T-cell (primary cell): ENCODE results near the gene UBE3D. TPM values are rescaled to one million over a fixed set of nuclear protein-coding genes. Genes with fewer than 3 reads are reported as not detected.

Experiments used
- ATAC-seq, 4 experiments: fragments of 200-7000 bp in 3 of 4; fragments of 150-1000 bp in 1 of 4; cut with Tn5 transposase; replicated peaks in 1 of 4; 1 replicate in 3 of 4; 2 replicates in 1 of 4; pipeline ENCODE4 v1.10.0; 2021; ENCODE audit warnings: moderate library complexity in 3 of 4, mild to moderate bottlenecking in 2 of 4, moderate number of reproducible peaks in 1 of 4
- CTCF ChIA-PET, 2 donors: fragments of 300-600 bp; sonication (Branson Sonifier 250); formaldehyde crosslinking; loops; one replicate each; lab custom pipeline; 2022; ENCODE audit warnings: antibody characterized with exemption in 2 of 2; lab: Charles Lee
- POLR2A ChIA-PET, 2 donors: fragments of 300-600 bp; sonication (Branson Sonifier 250); formaldehyde crosslinking; loops; one replicate each; lab custom pipeline; 2022; ENCODE audit warnings: antibody characterized with exemption in 2 of 2; lab: Charles Lee
- DNase-seq, 35 experiments: peaks; one replicate each; pipeline versions ENCODE4 v3.0.0 to v3.0.0-alpha.2; 2013 to 2023
- H3K27ac ChIP-seq: one replicate; pipeline ENCODE4 v1.5.1; 2013; ENCODE audit warnings: low read length
- H3K27me3 ChIP-seq, 2 experiments: replicated peaks in 1 of 2; 1 replicate in 1 of 2; 2 replicates in 1 of 2; pipeline versions ENCODE4 v1.6.1 to v1.7.0; 2013; ENCODE audit warnings: low read length in 1 of 2, mixed read lengths in 1 of 2; ENCODE audit not compliant: control insufficient read depth in 2 of 2, insufficient read depth in 2 of 2; ENCODE audit errors: extremely low read depth in 1 of 2
- H3K36me3 ChIP-seq, 2 donors: 1 replicate in 1 of 2; 2 replicates in 1 of 2; pipeline versions ENCODE4 v1.6.1 to v1.7.0; 2013; ENCODE audit warnings: low read length in 1 of 2; ENCODE audit not compliant: control insufficient read depth in 2 of 2, insufficient read depth in 1 of 2; ENCODE audit errors: extremely low read depth in 1 of 2
- H3K4me1 ChIP-seq, 2 experiments: 1 replicate in 1 of 2; 2 replicates in 1 of 2; pipeline versions ENCODE4 v1.6.1 to v1.7.0; 2013; ENCODE audit warnings: low read length in 2 of 2, mixed read lengths in 1 of 2; ENCODE audit not compliant: insufficient read depth in 2 of 2, control insufficient read depth in 1 of 2; ENCODE audit errors: extremely low read depth in 1 of 2
- H3K4me3 ChIP-seq, 2 donors: 1 replicate in 1 of 2; 2 replicates in 1 of 2; pipeline versions ENCODE4 v1.5.1 to v1.7.0; 2013; ENCODE audit warnings: mild to moderate bottlenecking in 2 of 2, low read length in 1 of 2, moderate library complexity in 1 of 2; ENCODE audit not compliant: control insufficient read depth in 1 of 2; ENCODE audit errors: extremely low read depth in 1 of 2
- H3K9me3 ChIP-seq: 2 replicates; pipeline ENCODE4 v1.7.0; 2013
- H3K27ac Mint-ChIP-seq, 2 donors: one replicate each; pipeline ENCODE4 v1.8.0; 2020 to 2021; ENCODE audit warnings: mild to moderate bottlenecking in 2 of 2, mixed read lengths in 2 of 2
- H3K27me3 Mint-ChIP-seq, 2 donors: one replicate each; pipeline ENCODE4 v1.8.0; 2021 to 2022; ENCODE audit warnings: mixed read lengths in 2 of 2
- H3K36me3 Mint-ChIP-seq: one replicate; pipeline ENCODE4 v1.8.0; 2021; ENCODE audit warnings: mixed read lengths
- H3K4me1 Mint-ChIP-seq, 3 donors: one replicate each; pipeline ENCODE4 v1.8.0; 2020 to 2022; ENCODE audit warnings: mixed read lengths in 3 of 3, mild to moderate bottlenecking in 1 of 3
- H3K4me3 Mint-ChIP-seq, 3 donors: one replicate each; pipeline ENCODE4 v1.8.0; 2020 to 2022; ENCODE audit warnings: mild to moderate bottlenecking in 3 of 3, mixed read lengths in 3 of 3, moderate library complexity in 3 of 3
- H3K9me3 Mint-ChIP-seq, 3 donors: one replicate each; pipeline ENCODE4 v1.8.0; 2020 to 2022; ENCODE audit warnings: mixed read lengths in 3 of 3
- WGBS: methylation state at CpG from one replicate; pipeline ENCODE4 v1.1.5; 2013; ENCODE audit warnings: missing lambda C conversion rate; ENCODE audit not compliant: insufficient coverage; 5-methylcytosine and 5-hydroxymethylcytosine counted together
- total RNA-seq, 35 experiments: library from RNA in 6 of 35; stranded (reverse) in 6 of 35; fragments of 120-200 nt in 1 of 35; gene quantifications; one replicate each; pipeline versions ENCODE4 v1.2.1 to v1.2.4 and lab custom pipeline; 2013 to 2026

UBE3D gene
- total RNA-seq, 5 donors from 2014 or later (not counting 1 experiment from before 2014, with no cell fraction given): 6.2 to 9.3 (median 7.1) TPM

DNA sequence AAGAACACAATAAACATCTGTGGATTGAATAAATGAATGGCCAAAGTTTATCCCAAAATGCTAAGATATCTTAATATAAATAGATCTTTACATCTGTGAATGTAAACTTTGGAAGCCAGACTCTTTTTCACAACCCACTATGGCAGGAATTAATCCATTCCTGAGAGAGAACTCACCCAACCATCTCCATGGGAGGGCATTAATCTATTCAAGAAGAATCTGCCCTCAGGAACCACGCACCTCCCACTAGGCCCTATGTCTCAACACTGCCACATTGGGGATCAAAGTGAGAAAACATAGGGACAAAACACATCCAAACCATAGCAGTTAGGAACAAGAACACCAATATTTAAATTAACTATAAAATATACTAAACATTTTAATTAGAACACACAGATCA lies 3.4 kb downstream of the UBE3D start:
- Mint-ChIP-seq H3K27ac (no peak overlapping the region), H3K27me3 (no peaks in the 10 kb centered on the region), H3K4me3 (no peak overlapping the region), H3K9me3 (no peaks in the 10 kb centered on the region), H3K4me1 (peaks cover 27 to 49% (median 36%) of the 10 kb centered on the region in 3 donors), H3K36me3 (peaks cover 14% of the 10 kb centered on the region)
- Histone ChIP-seq H3K27ac (no peak overlapping the region), H3K36me3 (peaks cover 0 to 2% of the 10 kb centered on the region in 2 donors), H3K9me3 (no peaks in the 10 kb centered on the region), H3K4me3 (no peak overlapping the region), H3K4me1 (peaks cover 4 to 8% of the 10 kb centered on the region in 2 experiments), H3K27me3 (no peaks in the 10 kb centered on the region)
- DNase-seq: no peak
- WGBS: 100% methylated on average over 1 of the region's 1 CpG
- ChIA-PET CTCF (no interaction called here), POLR2A (no interaction called here)
- ATAC-seq: no peak

DNA sequence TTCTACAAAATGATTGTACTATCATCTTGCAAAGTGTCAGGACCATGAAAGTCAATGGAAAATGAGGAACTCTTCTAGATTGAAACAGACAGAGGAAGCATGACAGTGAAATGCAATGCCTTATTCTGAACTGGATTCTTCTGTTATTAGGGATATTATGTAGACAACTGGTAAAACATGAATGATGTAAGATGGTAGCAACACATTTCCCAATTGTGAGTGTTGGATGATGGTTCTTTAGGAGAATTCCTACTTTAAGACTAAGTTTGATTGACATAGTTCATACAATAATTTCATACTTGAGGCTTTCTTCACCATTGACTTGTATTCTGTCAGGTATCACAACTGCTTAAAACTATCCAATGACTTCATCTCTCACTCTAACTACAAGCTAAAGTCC lies 4.5 kb downstream of the UBE3D start:
- no peak overlapping the region for H3K27ac Mint-ChIP-seq
- H3K4me1 Mint-ChIP-seq: peaks cover 26 to 49% (median 35%) of the 10 kb centered on the region in 3 donors
- no peak overlapping the region for H3K4me3 Mint-ChIP-seq
- Histone ChIP-seq H3K27ac (no peak overlapping the region), H3K27me3 (no peaks in the 10 kb centered on the region), H3K9me3 (no peaks in the 10 kb centered on the region), H3K4me3 (no peak overlapping the region), H3K4me1 (peaks cover 4 to 8% of the 10 kb centered on the region in 2 experiments), H3K36me3 (peaks cover 0 to 8% of the 10 kb centered on the region in 2 donors)
- no peak for DNase-seq
- ATAC-seq: no peak
- H3K36me3 Mint-ChIP-seq: peaks cover 23% of the 10 kb centered on the region
- ChIA-PET POLR2A (no interaction called here), CTCF (no interaction called here)
- no peaks in the 10 kb centered on the region for H3K27me3 Mint-ChIP-seq
- no peaks in the 10 kb centered on the region for H3K9me3 Mint-ChIP-seq

DNA sequence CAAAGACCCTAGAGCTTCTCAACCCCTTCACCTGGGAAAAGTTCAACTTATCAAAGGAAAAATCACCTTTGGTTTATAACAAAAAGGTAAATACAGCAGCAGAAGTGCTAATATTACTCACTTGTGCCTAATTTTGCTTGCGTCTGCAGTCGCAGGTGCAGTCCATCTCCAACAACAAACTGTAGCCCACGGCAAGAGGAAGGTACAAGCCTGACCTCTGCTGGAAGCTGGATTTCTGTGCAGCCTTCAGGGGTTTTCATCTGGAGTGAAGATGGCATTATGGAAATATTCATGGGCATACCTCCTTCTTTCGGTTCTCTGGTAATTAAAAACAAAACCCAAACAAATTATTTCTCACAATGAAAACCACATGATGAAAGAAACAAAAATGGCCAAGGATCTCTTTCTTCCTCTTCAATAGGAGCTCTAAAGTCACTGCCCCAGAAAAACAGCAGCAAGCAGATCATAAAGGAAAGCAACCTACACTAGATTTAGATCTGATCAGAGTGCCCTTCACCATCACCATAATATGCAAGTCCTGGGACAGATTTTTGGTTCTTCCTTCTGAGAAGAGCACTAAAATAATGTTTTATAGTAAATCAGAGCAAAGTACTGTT lies 7.8 kb downstream of the UBE3D start:
- Mint-ChIP-seq H3K27ac (no peak overlapping the region), H3K4me1 (peaks cover 6 to 34% (median 17%) of the 10 kb centered on the region in 3 donors), H3K4me3 (no peak overlapping the region), H3K27me3 (no peaks in the 10 kb centered on the region), H3K36me3 (peaks cover 40% of the 10 kb centered on the region), H3K9me3 (no peaks in the 10 kb centered on the region)
- no peaks in the 10 kb centered on the region for H3K4me1 ChIP-seq
- no peaks in the 10 kb centered on the region for H3K27me3 ChIP-seq
- WGBS: 63% methylated on average over 1 of the region's 4 CpGs
- ChIA-PET POLR2A (no interaction called here), CTCF (interaction anchor here (0.5 to 6.1 kb wide), 9 partner anchors 9 to 815 kb away, joined by 3 to 37 read pairs (median 4); partner anchors contain the start of genes DOP1A (in 2 of the 2) and UBE3D (in 2 of the 2))
- no peaks in the 10 kb centered on the region for H3K9me3 ChIP-seq
- H3K4me3 ChIP-seq: no peak overlapping the region
- peaks cover 0 to 11% of the 10 kb centered on the region in 2 donors for H3K36me3 ChIP-seq
- ATAC-seq: peak in 1 of 4 experiments; percentile 53
- peak in 11 of 35 experiments; percentile 0 to 41 (median 13) for DNase-seq
- H3K27ac ChIP-seq: no peak overlapping the region

DNA sequence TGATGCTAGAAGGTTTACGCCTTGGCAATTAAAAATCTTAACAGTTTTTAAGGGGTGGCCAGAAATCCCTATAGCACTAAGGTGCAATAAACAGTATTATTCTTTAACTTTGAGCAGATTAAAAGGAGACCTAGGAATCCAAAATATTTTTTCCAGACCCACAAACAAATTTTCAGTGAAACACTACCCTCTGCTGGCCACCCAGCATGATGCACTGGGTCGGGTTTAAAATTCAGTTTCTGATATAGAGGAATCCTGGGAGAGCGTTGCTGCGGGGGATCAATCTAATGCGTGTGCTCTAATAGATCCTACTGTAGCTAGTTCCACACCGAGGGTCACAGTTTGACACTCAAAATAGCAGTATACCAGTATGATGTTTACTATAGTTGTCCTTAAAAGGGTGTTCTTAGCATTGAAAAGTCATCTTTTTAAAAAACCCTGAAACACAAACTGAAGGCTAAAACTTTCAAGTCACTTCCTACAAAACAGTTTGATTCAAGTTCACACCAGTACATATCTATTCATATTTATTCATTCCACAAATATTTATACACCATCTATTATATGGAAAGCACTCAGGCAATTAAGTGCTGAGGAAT lies 10.2 kb downstream of the UBE3D start:
- Mint-ChIP-seq H3K27ac (no peak overlapping the region), H3K27me3 (no peaks in the 10 kb centered on the region), H3K4me3 (no peak overlapping the region), H3K4me1 (peaks cover 3 to 19% (median 8%) of the 10 kb centered on the region in 3 donors), H3K36me3 (peaks cover 60% of the 10 kb centered on the region), H3K9me3 (no peaks in the 10 kb centered on the region)
- no CpG with 5 or more reads among the region's 6 CpGs for WGBS
- no peaks in the 10 kb centered on the region for H3K9me3 ChIP-seq
- peak in 3 of 4 experiments; percentile 43 to 64 (median 56) for ATAC-seq
- DNase-seq: peak in 24 of 35 experiments; percentile 4 to 61 (median 22)
- no peaks in the 10 kb centered on the region for H3K4me1 ChIP-seq
- no peak overlapping the region for H3K27ac ChIP-seq
- no peaks in the 10 kb centered on the region for H3K27me3 ChIP-seq
- peaks cover 4 to 24% of the 10 kb centered on the region in 2 donors for H3K36me3 ChIP-seq
- POLR2A ChIA-PET: no interaction called here
- H3K4me3 ChIP-seq: no peak overlapping the region
- CTCF ChIA-PET: interaction anchor here (1.3 to 6.1 kb wide), 6 partner anchors 10 to 785 kb away, joined by 3 to 37 read pairs (median 15); partner anchors contain the start of genes DOP1A (in 2 of the 2) and UBE3D (in 2 of the 2)

DNA sequence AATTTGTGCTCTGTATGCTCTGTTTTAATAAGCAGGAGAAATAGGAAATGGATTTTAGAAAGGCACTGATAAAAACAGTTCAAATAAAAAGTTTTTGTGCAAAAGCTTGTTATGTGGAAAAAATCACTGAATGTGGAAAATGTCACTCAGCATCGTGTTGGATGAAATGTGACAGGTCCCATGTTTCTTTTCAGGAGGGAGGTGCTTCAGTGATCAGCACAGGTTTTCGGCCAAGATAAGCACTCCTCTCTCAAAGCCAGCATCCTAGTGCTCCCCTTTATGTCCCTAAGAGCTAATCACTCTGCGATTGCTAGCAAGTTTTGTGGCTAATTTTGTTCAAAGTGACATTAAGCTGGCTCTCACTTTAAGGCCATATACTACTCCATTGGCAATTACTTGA lies 12.0 kb downstream of the UBE3D start:
- Mint-ChIP-seq H3K4me1 (peaks cover 3 to 11% (median 5%) of the 10 kb centered on the region in 3 donors), H3K4me3 (no peak overlapping the region), H3K27me3 (no peaks in the 10 kb centered on the region), H3K27ac (no peak overlapping the region), H3K9me3 (no peaks in the 10 kb centered on the region), H3K36me3 (peaks cover 57% of the 10 kb centered on the region)
- Histone ChIP-seq H3K4me1 (no peaks in the 10 kb centered on the region), H3K4me3 (no peak overlapping the region), H3K9me3 (no peaks in the 10 kb centered on the region), H3K36me3 (peaks cover 4 to 25% of the 10 kb centered on the region in 2 donors), H3K27ac (no peak overlapping the region), H3K27me3 (no peaks in the 10 kb centered on the region)
- CTCF ChIA-PET: interaction anchor here (0.6 to 6.1 kb wide), 14 partner anchors 10 to 805 kb away, joined by 3 to 37 read pairs (median 3); partner anchors contain the start of genes DOP1A (in 2 of the 2) and UBE3D (in 2 of the 2)
- ATAC-seq: no peak
- POLR2A ChIA-PET: interaction anchor here in 1 of 2 donors (0.5 kb wide), 1 partner anchor 804 kb away, joined by 4 read pairs; no protein-coding TSS in a partner anchor
- DNase-seq: no peak
- WGBS: 100% methylated on average over 1 of the region's 3 CpGs

DNA sequence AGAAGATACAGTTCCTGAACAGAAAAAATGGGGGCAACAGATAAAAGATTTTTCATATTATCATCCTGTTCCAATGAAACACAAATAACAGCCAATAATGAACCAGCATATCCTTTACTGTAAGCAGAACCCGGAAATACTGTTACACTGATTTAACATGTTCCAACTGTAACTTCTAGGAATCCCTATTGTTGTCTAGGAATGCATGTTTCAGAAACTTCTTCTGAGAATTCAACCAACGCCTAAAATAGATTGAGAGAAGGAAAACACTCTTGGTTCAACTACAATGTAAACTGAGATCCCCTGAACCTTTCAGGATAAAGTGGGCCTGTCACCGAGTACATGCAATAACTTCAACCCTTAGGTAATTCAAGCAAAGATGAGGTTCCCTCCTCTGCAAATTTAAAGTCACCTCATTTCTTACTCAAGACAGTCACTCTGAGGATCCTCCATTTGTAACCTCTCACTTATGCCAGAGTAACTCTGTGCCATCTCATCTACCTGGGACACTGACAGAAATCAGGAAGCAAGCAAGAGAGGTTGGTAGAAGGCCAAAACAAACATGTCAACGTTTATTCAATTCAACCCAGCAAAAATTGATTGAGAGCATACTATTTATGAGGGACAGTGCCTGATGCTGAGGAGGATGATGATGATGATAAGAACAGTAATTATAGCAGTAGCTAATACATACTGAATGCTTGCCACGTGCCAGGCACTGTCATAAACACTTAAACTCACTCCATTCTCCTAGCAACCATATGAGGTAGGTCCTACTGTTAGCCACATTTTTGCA lies 14.1 kb downstream of the UBE3D start:
- no peaks in the 10 kb centered on the region for H3K27me3 ChIP-seq
- WGBS: 100% methylated on average over 1 of the region's 5 CpGs
- peaks cover 7 to 20% of the 10 kb centered on the region in 2 donors for H3K36me3 ChIP-seq
- CTCF ChIA-PET: no interaction called here
- H3K27ac ChIP-seq: no peak overlapping the region
- H3K36me3 Mint-ChIP-seq: peaks cover 50% of the 10 kb centered on the region
- no peak overlapping the region for H3K4me3 ChIP-seq
- H3K4me1 Mint-ChIP-seq: peaks cover 0 to 3% (median 0%) of the 10 kb centered on the region in 3 donors
- H3K4me3 Mint-ChIP-seq: no peak overlapping the region
- DNase-seq (no peak), ATAC-seq (no peak)
- H3K9me3 Mint-ChIP-seq: no peaks in the 10 kb centered on the region
- H3K27ac Mint-ChIP-seq: no peak overlapping the region
- H3K27me3 Mint-ChIP-seq: no peaks in the 10 kb centered on the region
- POLR2A ChIA-PET: no interaction called here
- no peaks in the 10 kb centered on the region for H3K4me1 ChIP-seq
- no peaks in the 10 kb centered on the region for H3K9me3 ChIP-seq
